ENCODE data around the gene TMTC2. TPM values are rescaled to one million over a fixed set of nuclear protein-coding genes. Genes with fewer than 3 reads are reported as not detected.

Gene TMTC2
- total RNA-seq, 2 donors from 2014 or later: 2.9 to 3.2 TPM

GRCh38 chr12:82953397-82953796 lies 266.7 kb downstream of the TMTC2 start:
- Histone ChIP-seq H3K36me3 (no peaks in the 10 kb centered on the region), H3K27me3 (no peaks in the 10 kb centered on the region), H3K4me3 (no peak overlapping the region), H3K27ac (no peak overlapping the region), H3K9me3 (no peaks in the 10 kb centered on the region), H3K4me1 (no peaks in the 10 kb centered on the region)
- no peak for TF ChIP-seq CTCF (IDR thresholded peaks at IDR 0.05)
- DNase-seq (ENCODE audit: low spot score): no peak

GRCh38 chr12:82954064-82954463 lies 267.4 kb downstream of the TMTC2 start:
- no peak overlapping the region for H3K4me3 ChIP-seq
- no peaks in the 10 kb centered on the region for H3K27me3 ChIP-seq
- DNase-seq (ENCODE audit: low spot score): no peak
- TF ChIP-seq CTCF (IDR thresholded peaks at IDR 0.05): no peak
- no peaks in the 10 kb centered on the region for H3K9me3 ChIP-seq
- no peaks in the 10 kb centered on the region for H3K4me1 ChIP-seq
- H3K36me3 ChIP-seq: no peaks in the 10 kb centered on the region
- no peak overlapping the region for H3K27ac ChIP-seq

GRCh38 chr12:82954572-82954971 lies 267.9 kb downstream of the TMTC2 start:
- no peak for TF ChIP-seq CTCF (IDR thresholded peaks at IDR 0.05)
- H3K36me3 ChIP-seq: no peaks in the 10 kb centered on the region
- no peaks in the 10 kb centered on the region for H3K4me1 ChIP-seq
- no peak overlapping the region for H3K27ac ChIP-seq
- H3K9me3 ChIP-seq: no peaks in the 10 kb centered on the region
- no peak for DNase-seq (ENCODE audit: low spot score)
- no peaks in the 10 kb centered on the region for H3K27me3 ChIP-seq
- no peak overlapping the region for H3K4me3 ChIP-seq

- no peaks in the 10 kb centered on the region for H3K9me3 ChIP-seq
- no peaks in the 10 kb centered on the region for H3K36me3 ChIP-seq
- no peak overlapping the region for H3K4me3 ChIP-seq
- H3K4me1 ChIP-seq: no peaks in the 10 kb centered on the region
- DNase-seq (ENCODE audit: low spot score): no peak
- TF ChIP-seq CTCF (IDR thresholded peaks at IDR 0.05): no peak
- H3K27ac ChIP-seq: no peak overlapping the region
- no peaks in the 10 kb centered on the region for H3K27me3 ChIP-seq
Observed at GRCh38 chr12:82955043-82955442, 268.3 kb downstream of the TMTC2 start.

- no peaks in the 10 kb centered on the region for H3K4me1 ChIP-seq
- H3K36me3 ChIP-seq: no peaks in the 10 kb centered on the region
- TF ChIP-seq CTCF (IDR thresholded peaks at IDR 0.05): no peak
- no peak overlapping the region for H3K27ac ChIP-seq
- no peak for DNase-seq (ENCODE audit: low spot score)
- H3K9me3 ChIP-seq: no peaks in the 10 kb centered on the region
- H3K27me3 ChIP-seq: no peaks in the 10 kb centered on the region
- no peak overlapping the region for H3K4me3 ChIP-seq
Observed at GRCh38 chr12:82958966-82959365, 272.3 kb downstream of the TMTC2 start.

- Histone ChIP-seq H3K4me1 (no peaks in the 10 kb centered on the region), H3K9me3 (no peaks in the 10 kb centered on the region), H3K27me3 (no peaks in the 10 kb centered on the region), H3K4me3 (no peak overlapping the region), H3K36me3 (no peaks in the 10 kb centered on the region), H3K27ac (no peak overlapping the region)
- no peak for TF ChIP-seq CTCF (IDR thresholded peaks at IDR 0.05)
- no peak for DNase-seq (ENCODE audit: low spot score)
Observed at GRCh38 chr12:82959821-82960220, 273.1 kb downstream of the TMTC2 start.
